IMR-90 (cell line): ENCODE measurements around the gene FOXR1. TPM values are rescaled to one million over a fixed set of nuclear protein-coding genes. Genes with fewer than 3 reads are reported as not detected.

Experiments
- ATAC-seq: fragments of 200-7000 bp; cut with Tn5 transposase; 2 replicates; pipeline ENCODE4 v1.9.1; 2020; ENCODE audit warnings: low read depth, mild to moderate bottlenecking, moderate library complexity
- BruUV-seq: library from RNA; stranded (reverse); fragments of 400-500 nt; replicated peaks from 2 replicates; lab custom pipeline; 2021; lab: Mats Ljungman, UMichigan
- CTCF ChIA-PET: fragments of 300-600 bp; formaldehyde crosslinking; extraction: SDS; loops from one replicate; lab custom pipeline; 2021; ENCODE audit warnings: antibody characterized with exemption; lab: Yijun Ruan, JAX
- POLR2A ChIA-PET: fragments of 300-600 bp; sonication (Branson Sonifier 250); formaldehyde crosslinking; loops from one replicate; lab custom pipeline; 2022; ENCODE audit warnings: antibody characterized with exemption; ENCODE audit not compliant: unreplicated experiment; lab: Charles Lee
- DNase-seq: peaks from one replicate; pipeline ENCODE4 v3.0.0; 2013
- H2AFZ ChIP-seq: replicated peaks from 2 replicates; pipeline ENCODE3; 2013; ENCODE audit warnings: low read length, mild to moderate bottlenecking; ENCODE audit not compliant: poor library complexity
- H2AK5ac ChIP-seq: 2 replicates; pipeline ENCODE4 v1.6.1; 2013; ENCODE audit warnings: low read depth, low read length, inconsistent platforms
- H2AK9ac ChIP-seq: replicated peaks from 2 replicates; pipeline ENCODE3; 2013; ENCODE audit warnings: mild to moderate bottlenecking, low read depth, low read length, moderate library complexity; ENCODE audit not compliant: poor library complexity
- H2BK120ac ChIP-seq: 2 replicates; pipeline ENCODE4 v1.6.1; 2013; ENCODE audit warnings: low read depth, low read length, inconsistent platforms
- H2BK15ac ChIP-seq: 3 replicates; pipeline ENCODE4 v1.6.1; 2013; ENCODE audit warnings: low read depth, low read length, inconsistent platforms
- H2BK20ac ChIP-seq: 2 replicates; pipeline ENCODE4 v1.6.1; 2013; ENCODE audit warnings: low read depth, mild to moderate bottlenecking, inconsistent platforms, low read length, moderate library complexity
- H2BK5ac ChIP-seq: 2 replicates; pipeline ENCODE4 v1.6.1; 2013; ENCODE audit warnings: mild to moderate bottlenecking, low read depth, low read length, inconsistent platforms; ENCODE audit not compliant: poor library complexity, severe bottlenecking
- H3K14ac ChIP-seq: replicated peaks from 2 replicates; pipeline ENCODE4 v1.6.1; 2013; ENCODE audit warnings: low read depth, low read length, inconsistent platforms
- H3K18ac ChIP-seq: 2 replicates; pipeline ENCODE4 v1.6.1; 2013; ENCODE audit warnings: low read depth, low read length, control low read depth
- H3K23ac ChIP-seq: 2 replicates; pipeline ENCODE4 v1.6.1; 2013; ENCODE audit warnings: low read depth, low read length, inconsistent platforms
- H3K27ac ChIP-seq: 2 replicates; pipeline ENCODE4 v1.5.1; 2013; ENCODE audit warnings: mild to moderate bottlenecking, control low read depth, low read length; ENCODE audit not compliant: insufficient read depth
- H3K27me3 ChIP-seq: 2 replicates; pipeline ENCODE4 v1.6.1; 2013; ENCODE audit warnings: low read length; ENCODE audit not compliant: control insufficient read depth, insufficient read depth
- H3K36me3 ChIP-seq: 2 replicates; pipeline ENCODE4 v1.6.1; 2013; ENCODE audit warnings: low read length, mixed read lengths; ENCODE audit not compliant: control insufficient read depth, insufficient read depth
- H3K4ac ChIP-seq: 2 replicates; pipeline ENCODE4 v1.6.1; 2013; ENCODE audit warnings: low read depth, low read length, inconsistent platforms
- H3K4me1 ChIP-seq: 2 replicates; pipeline ENCODE4 v1.6.1; 2013; ENCODE audit warnings: low read length, mixed read lengths; ENCODE audit not compliant: control insufficient read depth, insufficient read depth
- H3K4me2 ChIP-seq: 2 replicates; pipeline ENCODE4 v1.6.1; 2013; ENCODE audit warnings: low read depth, mild to moderate bottlenecking, control low read depth, low read length, moderate library complexity
- H3K4me3 ChIP-seq: 2 replicates; pipeline ENCODE4 v1.5.1; 2013; ENCODE audit warnings: low read depth, mild to moderate bottlenecking, control low read depth, low read length, moderate library complexity; ENCODE audit not compliant: insufficient read depth
- H3K56ac ChIP-seq: 2 replicates; pipeline ENCODE4 v1.6.1; 2013; ENCODE audit warnings: low read length, inconsistent platforms; ENCODE audit not compliant: insufficient read depth; ENCODE audit errors: extremely low read depth
- H3K79me1 ChIP-seq, 2 experiments: 2 replicates each; pipeline ENCODE4 v1.6.1; 2013; ENCODE audit warnings: low read length in 2 of 2, inconsistent platforms in 1 of 2, low read depth in 1 of 2
- H3K9ac ChIP-seq: 2 replicates; pipeline ENCODE4 v1.6.1; 2013; ENCODE audit warnings: low read depth, low read length, control low read depth
- H3K9me1 ChIP-seq: 2 replicates; pipeline ENCODE4 v1.6.1; 2013; ENCODE audit warnings: low read length, inconsistent platforms; ENCODE audit not compliant: insufficient read depth
- H3K9me3 ChIP-seq: 2 replicates; pipeline ENCODE4 v1.6.1; 2013; ENCODE audit warnings: low read length; ENCODE audit not compliant: control insufficient read depth, insufficient read depth
- H4K20me1 ChIP-seq: 2 replicates; pipeline ENCODE4 v1.6.1; 2013; ENCODE audit warnings: low read length, inconsistent platforms; ENCODE audit not compliant: insufficient read depth
- H4K5ac ChIP-seq: 2 replicates; pipeline ENCODE4 v1.6.1; 2013; ENCODE audit warnings: mild to moderate bottlenecking, low read depth, low read length, control low read depth
- H4K8ac ChIP-seq, 2 experiments: 2 replicates each; pipeline ENCODE4 v1.6.1; 2013; ENCODE audit warnings: low read depth in 2 of 2, low read length in 2 of 2, control low read depth in 1 of 2, inconsistent platforms in 1 of 2
- H4K91ac ChIP-seq: 2 replicates; pipeline ENCODE4 v1.6.1; 2013; ENCODE audit warnings: low read depth, low read length, inconsistent platforms; ENCODE audit not compliant: insufficient read depth
- MXI1 ChIP-seq: IDR thresholded peaks from 2 replicates; pipeline ENCODE4 v1.6.1; 2012; ENCODE audit warnings: low read depth, mild to moderate bottlenecking, low read length, moderate library complexity, borderline replicate concordance
- WGBS, 2 experiments: methylation state at CpG; one replicate each; pipeline versions ENCODE4 v1.1.5 to v1.1.7; 2013; ENCODE audit warnings: missing lambda C conversion rate in 2 of 2; ENCODE audit not compliant: insufficient read length in 1 of 2; ENCODE audit errors: extremely low coverage in 2 of 2; 5-methylcytosine and 5-hydroxymethylcytosine counted together
- dilution Hi-C: fragments of 300-500 bp; cut with HindIII; formaldehyde crosslinking; loops from one replicate; pipeline ENCODE4 v1.14.3; 2018; ENCODE audit warnings: low sequenced_read_pairs; ENCODE audit not compliant: unreplicated experiment
- in situ Hi-C: fragments of 300-500 bp; cut with MboI; formaldehyde crosslinking; loops from 3 replicates; pipeline ENCODE4 v1.14.3; 2019; ENCODE audit warnings: low sequenced_read_pairs, inconsistent platforms, mixed read lengths
- intact Hi-C: fragments of 100-400 bp; cut with micrococcal nuclease; formaldehyde crosslinking; loops from 2 replicates; pipeline ENCODE4 v1.10.0; 2022
- polyA plus RNA-seq, 3 experiments: library from polyadenylated mRNA; depleted of rRNA; stranded (reverse); fragments of >200 nt; gene quantifications; 2 replicates each; pipeline ENCODE4 v1.2.3, GENCODE V29; 2012; ENCODE audit warnings: low replicate concordance in 1 of 3
- total RNA-seq: library from RNA; depleted of rRNA; stranded (reverse); fragments of >200 nt; gene quantifications from 2 replicates; pipeline ENCODE4 v1.2.3, GENCODE V29; 2012

The FOXR1 gene
- total and polyA plus RNA-seq, 2 of the 4 experiments (the other 2 are of a cell fraction), result not detected

DNA sequence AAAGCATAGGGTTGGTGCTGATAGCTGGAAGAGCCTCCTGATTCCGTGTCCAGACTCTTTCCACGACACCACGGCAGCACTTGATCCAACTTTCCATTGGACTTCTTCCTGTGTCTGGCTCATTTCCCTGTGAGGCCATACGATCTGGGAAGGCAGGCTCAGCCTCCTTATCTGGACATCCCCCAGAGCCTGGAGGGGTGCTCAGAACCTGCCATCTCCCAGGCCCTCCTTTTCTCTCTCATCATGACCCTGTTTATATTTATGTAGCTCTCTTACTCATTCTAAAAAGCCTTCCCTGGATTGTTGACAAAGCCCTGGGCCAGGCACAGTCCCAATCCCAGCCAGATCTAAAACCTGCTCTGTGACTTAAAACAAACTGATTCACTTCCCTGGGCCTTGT lies 38.1 kb upstream of the FOXR1 start:
- Histone ChIP-seq H2BK5ac (no peak overlapping the region), H2AK5ac (no peak overlapping the region), H3K56ac (no peak overlapping the region), H3K14ac (no peak overlapping the region), H4K8ac (no peak overlapping the region), H3K4me1 (peaks cover 5% of the 10 kb centered on the region; the same call in 1 of the 2 replicates), H4K91ac (no peak overlapping the region), H3K36me3 (no peaks in the 10 kb centered on the region), H4K20me1 (peaks cover under 1% of the 10 kb centered on the region), H3K9me1 (peaks cover under 1% of the 10 kb centered on the region), H3K79me1 (peaks cover 0 to 6% of the 10 kb centered on the region in 2 experiments; a peak in 2 of 4 replicates), H3K9ac (no peak overlapping the region), H3K4ac (peak overlapping the region; percentile 29; the same call in 1 of the 2 replicates), H3K27me3 (no peaks in the 10 kb centered on the region), H2BK15ac (no peak overlapping the region), H2AFZ (peak overlapping the region; percentile 33), H3K4me2 (no peak overlapping the region), H3K9me3 (no peaks in the 10 kb centered on the region), H3K18ac (no peak overlapping the region), H4K5ac (no peak overlapping the region), H3K4me3 (no peak overlapping the region), H2BK120ac (no peak overlapping the region), H2BK20ac (no peak overlapping the region), H2AK9ac (no peak overlapping the region), H3K23ac (no peak overlapping the region), H3K27ac (no peak overlapping the region)
- CTCF ChIA-PET, result interaction anchor here (1.1 to 1.3 kb wide), 2 partner anchors 23 to 244 kb away, joined by 3 read pairs; no protein-coding TSS in a partner anchor
- in situ Hi-C loops (no loop called here), intact Hi-C loops (no loop called here), dilution Hi-C loops (no loop called here)
- DNase-seq (peak; percentile 16), ATAC-seq (no peak)
- BruUV-seq, result no TSS peak
- POLR2A ChIA-PET, result interaction anchor here (1.5 kb wide), 1 partner anchor 24 kb away, joined by 10 read pairs; no protein-coding TSS in a partner anchor
- WGBS, 2 experiments, result no CpG with 5 or more reads among the region's 4 CpGs
- no peak for TF ChIP-seq MXI1
